ENCODE measurements around the gene WDR1. TPM values are rescaled to one million over a fixed set of nuclear protein-coding genes. Genes with fewer than 3 reads are reported as not detected.
A peak's percentile ranks its signal among the peaks of the same experiment; 100 is the strongest.

WDR1 gene
- total and polyA plus RNA-seq, 10 of the 15 experiments (the other 5 are each of a cell fraction or from before 2014, with no cell fraction given), result 28.5 to 397 (median 290) TPM

DNA sequence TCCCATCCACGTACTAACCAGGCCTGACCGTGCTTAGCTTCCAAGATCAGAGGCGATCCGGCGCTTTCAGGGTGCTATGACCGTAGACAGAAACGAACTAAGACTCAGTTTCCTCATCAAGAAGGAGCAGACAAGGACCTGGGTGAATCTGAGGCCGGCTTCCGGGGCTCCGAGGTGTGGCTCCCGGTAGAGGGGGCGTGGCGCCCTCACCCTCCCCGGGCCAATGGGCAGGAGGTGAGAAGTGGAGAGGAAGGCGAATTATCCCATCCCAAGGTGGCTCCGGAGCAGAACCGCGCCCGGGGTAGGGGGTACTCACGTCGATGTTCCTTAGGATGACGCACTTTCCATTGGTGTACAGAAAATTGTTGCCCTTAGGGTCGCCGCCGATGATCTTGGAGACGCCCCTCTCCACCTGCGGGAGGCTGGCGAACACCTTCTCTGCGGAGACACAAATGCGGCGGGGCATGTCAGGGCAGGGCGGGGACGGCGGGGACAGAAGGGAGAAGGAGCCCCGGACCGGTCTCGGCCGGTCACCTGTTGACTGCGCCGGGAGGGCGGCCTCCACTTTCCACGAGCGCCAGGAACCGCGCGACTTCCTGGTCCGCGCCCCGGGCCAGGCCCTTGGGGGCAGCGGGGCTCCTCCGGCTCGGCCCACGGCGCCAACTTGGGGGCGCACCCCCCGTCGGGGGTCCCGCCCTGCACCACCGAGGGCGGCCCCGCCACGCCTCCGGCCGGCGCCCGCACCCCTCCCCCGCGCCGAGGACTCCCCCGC lies 616 bp downstream of the WDR1 start (continued):
- TF ChIP-seq NBN (IDR thresholded peaks at IDR 0.05), result 0 out of 2 replicates have a peak, but pooled peaks have one; percentile 47
- 0 out of 2 replicates have a peak, but pooled peaks have one; percentile 34 for TF ChIP-seq MTA2 (IDR thresholded peaks at IDR 0.05; ENCODE audit: low read depth)
- TF ChIP-seq CHD2 (IDR thresholded peaks at IDR 0.05; ENCODE audit: borderline replicate concordance, low read depth, low read length), result no peak
- TF ChIP-seq EZH2 (IDR thresholded peaks at IDR 0.05; ENCODE audit: borderline replicate concordance, control insufficient read depth, low read depth, low read length), result no peak
- TF ChIP-seq, protein P1, sequence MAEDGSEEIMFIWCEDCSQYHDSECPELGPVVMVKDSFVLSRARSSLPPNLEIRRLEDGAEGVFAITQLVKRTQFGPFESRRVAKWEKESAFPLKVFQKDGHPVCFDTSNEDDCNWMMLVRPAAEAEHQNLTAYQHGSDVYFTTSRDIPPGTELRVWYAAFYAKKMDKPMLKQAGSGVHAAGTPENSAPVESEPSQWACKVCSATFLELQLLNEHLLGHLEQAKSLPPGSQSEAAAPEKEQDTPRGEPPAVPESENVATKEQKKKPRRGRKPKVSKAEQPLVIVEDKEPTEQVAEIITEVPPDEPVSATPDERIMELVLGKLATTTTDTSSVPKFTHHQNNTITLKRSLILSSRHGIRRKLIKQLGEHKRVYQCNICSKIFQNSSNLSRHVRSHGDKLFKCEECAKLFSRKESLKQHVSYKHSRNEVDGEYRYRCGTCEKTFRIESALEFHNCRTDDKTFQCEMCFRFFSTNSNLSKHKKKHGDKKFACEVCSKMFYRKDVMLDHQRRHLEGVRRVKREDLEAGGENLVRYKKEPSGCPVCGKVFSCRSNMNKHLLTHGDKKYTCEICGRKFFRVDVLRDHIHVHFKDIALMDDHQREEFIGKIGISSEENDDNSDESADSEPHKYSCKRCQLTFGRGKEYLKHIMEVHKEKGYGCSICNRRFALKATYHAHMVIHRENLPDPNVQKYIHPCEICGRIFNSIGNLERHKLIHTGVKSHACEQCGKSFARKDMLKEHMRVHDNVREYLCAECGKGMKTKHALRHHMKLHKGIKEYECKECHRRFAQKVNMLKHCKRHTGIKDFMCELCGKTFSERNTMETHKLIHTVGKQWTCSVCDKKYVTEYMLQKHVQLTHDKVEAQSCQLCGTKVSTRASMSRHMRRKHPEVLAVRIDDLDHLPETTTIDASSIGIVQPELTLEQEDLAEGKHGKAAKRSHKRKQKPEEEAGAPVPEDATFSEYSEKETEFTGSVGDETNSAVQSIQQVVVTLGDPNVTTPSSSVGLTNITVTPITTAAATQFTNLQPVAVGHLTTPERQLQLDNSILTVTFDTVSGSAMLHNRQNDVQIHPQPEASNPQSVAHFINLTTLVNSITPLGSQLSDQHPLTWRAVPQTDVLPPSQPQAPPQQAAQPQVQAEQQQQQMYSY (CRISPR knock-in tag; IDR thresholded peaks at IDR 0.05), result no peak
- TF ChIP-seq IRF4 (IDR thresholded peaks at IDR 0.05; ENCODE audit: low read depth, low read length), result no peak
- TF ChIP-seq EGR1 (IDR thresholded peaks at IDR 0.05; ENCODE audit: borderline replicate concordance in 1 of 2, low read depth in 2 of 2, low read length in 2 of 2), result peak in 1 of 2 experiments; percentile 9; a peak in 1 of 3 replicates
- TF ChIP-seq POU2F2 (IDR thresholded peaks at IDR 0.05; ENCODE audit: borderline replicate concordance, low read depth, low read length), result no peak
- TF ChIP-seq IKZF1 (conservative IDR thresholded peaks at IDR 0.05), result peak; percentile 48
- TF ChIP-seq, protein P2, sequence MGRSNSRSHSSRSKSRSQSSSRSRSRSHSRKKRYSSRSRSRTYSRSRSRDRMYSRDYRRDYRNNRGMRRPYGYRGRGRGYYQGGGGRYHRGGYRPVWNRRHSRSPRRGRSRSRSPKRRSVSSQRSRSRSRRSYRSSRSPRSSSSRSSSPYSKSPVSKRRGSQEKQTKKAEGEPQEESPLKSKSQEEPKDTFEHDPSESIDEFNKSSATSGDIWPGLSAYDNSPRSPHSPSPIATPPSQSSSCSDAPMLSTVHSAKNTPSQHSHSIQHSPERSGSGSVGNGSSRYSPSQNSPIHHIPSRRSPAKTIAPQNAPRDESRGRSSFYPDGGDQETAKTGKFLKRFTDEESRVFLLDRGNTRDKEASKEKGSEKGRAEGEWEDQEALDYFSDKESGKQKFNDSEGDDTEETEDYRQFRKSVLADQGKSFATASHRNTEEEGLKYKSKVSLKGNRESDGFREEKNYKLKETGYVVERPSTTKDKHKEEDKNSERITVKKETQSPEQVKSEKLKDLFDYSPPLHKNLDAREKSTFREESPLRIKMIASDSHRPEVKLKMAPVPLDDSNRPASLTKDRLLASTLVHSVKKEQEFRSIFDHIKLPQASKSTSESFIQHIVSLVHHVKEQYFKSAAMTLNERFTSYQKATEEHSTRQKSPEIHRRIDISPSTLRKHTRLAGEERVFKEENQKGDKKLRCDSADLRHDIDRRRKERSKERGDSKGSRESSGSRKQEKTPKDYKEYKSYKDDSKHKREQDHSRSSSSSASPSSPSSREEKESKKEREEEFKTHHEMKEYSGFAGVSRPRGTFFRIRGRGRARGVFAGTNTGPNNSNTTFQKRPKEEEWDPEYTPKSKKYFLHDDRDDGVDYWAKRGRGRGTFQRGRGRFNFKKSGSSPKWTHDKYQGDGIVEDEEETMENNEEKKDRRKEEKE (IDR thresholded peaks at IDR 0.05), result no peak
- no peak for TF ChIP-seq NR2F1 (conservative IDR thresholded peaks at IDR 0.05)
- peak; percentile 63; the same call in 1 of the 2 replicates for TF ChIP-seq SMAD5 (IDR thresholded peaks at IDR 0.05; ENCODE audit: low read depth)
- no peak for TF ChIP-seq WRNIP1 (IDR thresholded peaks at IDR 0.05; ENCODE audit: borderline replicate concordance, low read depth, low read length)
- TF ChIP-seq SMC3 (IDR thresholded peaks at IDR 0.05; ENCODE audit: borderline replicate concordance, low read length), result no peak
- no peak for TF ChIP-seq SUPT20H (IDR thresholded peaks at IDR 0.05; ENCODE audit: borderline replicate concordance, control insufficient read depth, low read depth, low read length)
- TF ChIP-seq, protein P3, sequence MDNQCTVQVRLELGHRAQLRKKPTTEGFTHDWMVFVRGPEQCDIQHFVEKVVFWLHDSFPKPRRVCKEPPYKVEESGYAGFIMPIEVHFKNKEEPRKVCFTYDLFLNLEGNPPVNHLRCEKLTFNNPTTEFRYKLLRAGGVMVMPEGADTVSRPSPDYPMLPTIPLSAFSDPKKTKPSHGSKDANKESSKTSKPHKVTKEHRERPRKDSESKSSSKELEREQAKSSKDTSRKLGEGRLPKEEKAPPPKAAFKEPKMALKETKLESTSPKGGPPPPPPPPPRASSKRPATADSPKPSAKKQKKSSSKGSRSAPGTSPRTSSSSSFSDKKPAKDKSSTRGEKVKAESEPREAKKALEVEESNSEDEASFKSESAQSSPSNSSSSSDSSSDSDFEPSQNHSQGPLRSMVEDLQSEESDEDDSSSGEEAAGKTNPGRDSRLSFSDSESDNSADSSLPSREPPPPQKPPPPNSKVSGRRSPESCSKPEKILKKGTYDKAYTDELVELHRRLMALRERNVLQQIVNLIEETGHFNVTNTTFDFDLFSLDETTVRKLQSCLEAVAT (IDR thresholded peaks at IDR 0.05), result peak; percentile 65; the same call in 1 of the 2 replicates
- TF ChIP-seq ZSCAN29 (IDR thresholded peaks at IDR 0.05), result no peak
- TF ChIP-seq TBL1XR1 (IDR thresholded peaks at IDR 0.05; ENCODE audit: low read depth, low read length), result no peak
- TF ChIP-seq ASH2L (IDR thresholded peaks at IDR 0.05; ENCODE audit: borderline replicate concordance, low read depth), result no peak
- no peak for TF ChIP-seq ZNF274 (IDR thresholded peaks at IDR 0.05; ENCODE audit: insufficient read depth, insufficient read length)
- TF ChIP-seq, protein P4, sequence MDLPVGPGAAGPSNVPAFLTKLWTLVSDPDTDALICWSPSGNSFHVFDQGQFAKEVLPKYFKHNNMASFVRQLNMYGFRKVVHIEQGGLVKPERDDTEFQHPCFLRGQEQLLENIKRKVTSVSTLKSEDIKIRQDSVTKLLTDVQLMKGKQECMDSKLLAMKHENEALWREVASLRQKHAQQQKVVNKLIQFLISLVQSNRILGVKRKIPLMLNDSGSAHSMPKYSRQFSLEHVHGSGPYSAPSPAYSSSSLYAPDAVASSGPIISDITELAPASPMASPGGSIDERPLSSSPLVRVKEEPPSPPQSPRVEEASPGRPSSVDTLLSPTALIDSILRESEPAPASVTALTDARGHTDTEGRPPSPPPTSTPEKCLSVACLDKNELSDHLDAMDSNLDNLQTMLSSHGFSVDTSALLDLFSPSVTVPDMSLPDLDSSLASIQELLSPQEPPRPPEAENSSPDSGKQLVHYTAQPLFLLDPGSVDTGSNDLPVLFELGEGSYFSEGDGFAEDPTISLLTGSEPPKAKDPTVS (IDR thresholded peaks at IDR 0.05; ENCODE audit: low read depth, low read length), result no peak

Measured in GM12878 (cell line).